ENCODE measurements around the gene CNTNAP2. TPM values are rescaled to one million over a fixed set of nuclear protein-coding genes. Genes with fewer than 3 reads are reported as not detected.
"Not testable (repeated sequence)": the region's sequence is repeated elsewhere in the genome, so short reads cannot be mapped to it uniquely, and the experiment has no call there.

The CNTNAP2 gene
- total and polyA plus RNA-seq, 9 of the 15 experiments (the other 6 are each of a cell fraction or from before 2014, with no cell fraction given), result 0.04 to 0.62 (median 0.09) TPM; not detected in 4

- TF ChIP-seq CEBPB (tag; IDR thresholded peaks at IDR 0.05), result peak; percentile 95
- no peak for TF ChIP-seq DNMT1 (IDR thresholded peaks at IDR 0.05)
- no peak for TF ChIP-seq MTA1 (IDR thresholded peaks at IDR 0.05; ENCODE audit: borderline replicate concordance)
These were observed 69.2 kb downstream of the CNTNAP2 start (continued) for GRCh38 chr7:146185844-146186243.

GRCh38 chr7:146191428-146191827 is 74.8 kb downstream of the CNTNAP2 start:
- TF ChIP-seq CBX5 (IDR thresholded peaks at IDR 0.05; ENCODE audit: borderline replicate concordance, low read depth), result 0 out of 2 replicates have a peak, but pooled peaks have one; percentile 30
- H3K4me2 ChIP-seq (ENCODE audit: insufficient read depth, low read length); H4K20me1 ChIP-seq (replicated peaks; ENCODE audit: control insufficient read depth, insufficient read depth, low read length); H3K9ac ChIP-seq (ENCODE audit: insufficient read depth in 1 of 2, low read depth in 2 of 2, low read length in 2 of 2); POLR2A ChIA-PET; ATAC-seq; FAIRE-seq; H3K36me3 ChIP-seq (ENCODE audit: control insufficient read depth, insufficient read depth, low read length); H3K27ac ChIP-seq (ENCODE audit: extremely low read depth, low read depth, low read length); in situ Hi-C loops (cut with MboI); H3K9me1 ChIP-seq (ENCODE audit: control insufficient read depth, insufficient read depth, low read length); H3K4me1 ChIP-seq (replicated peaks in 1 of 2; ENCODE audit: control insufficient read depth in 2 of 2, insufficient read depth in 2 of 2, low read length in 2 of 2); H3K4me3 ChIP-seq; H2AFZ ChIP-seq (ENCODE audit: low read depth, low read length); BruUV-seq (replicated peaks); intact Hi-C loops (cut with micrococcal nuclease); H3K9me3 ChIP-seq (replicated peaks; ENCODE audit: control insufficient read depth, insufficient read depth, low read depth, low read length); H3K79me2 ChIP-seq (ENCODE audit: control insufficient read depth, insufficient read depth, low read length); CTCF ChIA-PET (ENCODE audit: low intra/inter-chr PET ratio); H3K27me3 ChIP-seq (ENCODE audit: control insufficient read depth in 2 of 2, insufficient read depth in 2 of 2, low read length in 2 of 2); DNase-seq (ENCODE audit: extremely low read depth in 1 of 4, low spot score in 3 of 4): not testable (repeated sequence)
- WGBS (ENCODE audit: insufficient coverage, low coverage, missing lambda C conversion rate), result under 1% methylated on average over 9 of the region's 9 CpGs

- Histone ChIP-seq H3K79me2 (ENCODE audit: control insufficient read depth, insufficient read depth, low read length) (no peaks in the 10 kb centered on the region), H3K9me1 (ENCODE audit: control insufficient read depth, insufficient read depth, low read length) (no peaks in the 10 kb centered on the region), H3K9ac (ENCODE audit: insufficient read depth in 1 of 2, low read depth in 2 of 2, low read length in 2 of 2) (no peak overlapping the region), H3K4me1 (replicated peaks in 1 of 2; ENCODE audit: control insufficient read depth in 2 of 2, insufficient read depth in 2 of 2, low read length in 2 of 2) (no peaks in the 10 kb centered on the region), H3K27ac (ENCODE audit: extremely low read depth, low read depth, low read length) (no peak overlapping the region), H3K4me2 (ENCODE audit: insufficient read depth, low read length) (no peak overlapping the region), H3K36me3 (ENCODE audit: control insufficient read depth, insufficient read depth, low read length) (no peaks in the 10 kb centered on the region), H4K20me1 (replicated peaks; ENCODE audit: control insufficient read depth, insufficient read depth, low read length) (no peaks in the 10 kb centered on the region), H3K27me3 (ENCODE audit: control insufficient read depth in 2 of 2, insufficient read depth in 2 of 2, low read length in 2 of 2) (no peaks in the 10 kb centered on the region), H2AFZ (ENCODE audit: low read depth, low read length) (no peak overlapping the region), H3K4me3 (no peak overlapping the region), H3K9me3 (replicated peaks; ENCODE audit: control insufficient read depth, insufficient read depth, low read depth, low read length) (no peaks in the 10 kb centered on the region)
- BruUV-seq (replicated peaks), result no TSS peak
- no peak for DNase-seq (ENCODE audit: extremely low read depth in 1 of 4, low spot score in 3 of 4)
- ATAC-seq, result no peak
- POLR2A ChIA-PET, result no interaction called here
- CTCF ChIA-PET (ENCODE audit: low intra/inter-chr PET ratio), result no interaction called here
- no peak for FAIRE-seq
- in situ Hi-C loops (cut with MboI) (no loop called here), intact Hi-C loops (cut with micrococcal nuclease) (no loop called here)
- 0% methylated on average over 1 of the region's 1 CpG for WGBS (ENCODE audit: insufficient coverage, low coverage, missing lambda C conversion rate)
- TF ChIP-seq ELK3 (CRISPR knock-in tag; IDR thresholded peaks at IDR 0.05) (no peak), SRSF9 (IDR thresholded peaks at IDR 0.05; ENCODE audit: borderline replicate concordance, low read depth, low read length) (no peak), CREM (IDR thresholded peaks at IDR 0.05; ENCODE audit: low read depth) (no peak), ARID2 (IDR thresholded peaks at IDR 0.05) (no peak), ZNF263 (CRISPR knock-in tag; IDR thresholded peaks at IDR 0.05; ENCODE audit: borderline replicate concordance) (no peak)
These were observed 85.3 kb downstream of the CNTNAP2 start for GRCh38 chr7:146201945-146202344.
